ENCODE data around the gene GRM8. TPM values are rescaled to one million over a fixed set of nuclear protein-coding genes. Genes with fewer than 3 reads are reported as not detected.

GRM8 gene
- total RNA-seq, 4 donors from 2014 or later: 1.0 to 5.0 TPM; not detected in 2

DNA sequence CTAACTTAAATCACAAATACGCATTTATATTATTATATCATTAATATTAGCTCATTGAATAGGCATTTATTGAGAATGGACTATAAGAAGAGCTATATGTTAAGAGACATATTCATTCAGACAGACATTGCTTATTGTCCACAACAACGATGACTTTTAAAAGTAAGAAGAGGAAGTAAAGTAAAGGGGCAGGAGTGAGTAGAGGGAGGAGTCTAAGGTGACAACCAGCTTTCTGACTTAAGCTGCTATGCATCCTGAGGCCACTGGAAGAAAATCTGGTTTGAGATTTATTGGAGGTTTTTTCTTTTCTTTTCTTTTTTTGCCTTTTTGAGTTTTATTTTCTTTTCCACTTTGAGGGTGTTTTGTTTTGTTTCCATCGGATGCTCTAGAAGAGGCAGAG is 723.5 kb downstream of the GRM8 start:
- no peaks in the 10 kb centered on the region for H3K9me3 ChIP-seq
- no peaks in the 10 kb centered on the region for H3K36me3 ChIP-seq
- DNase-seq: no peak
- no peak for TF ChIP-seq POLR2A (IDR thresholded peaks at IDR 0.05)
- TF ChIP-seq, protein P1, sequence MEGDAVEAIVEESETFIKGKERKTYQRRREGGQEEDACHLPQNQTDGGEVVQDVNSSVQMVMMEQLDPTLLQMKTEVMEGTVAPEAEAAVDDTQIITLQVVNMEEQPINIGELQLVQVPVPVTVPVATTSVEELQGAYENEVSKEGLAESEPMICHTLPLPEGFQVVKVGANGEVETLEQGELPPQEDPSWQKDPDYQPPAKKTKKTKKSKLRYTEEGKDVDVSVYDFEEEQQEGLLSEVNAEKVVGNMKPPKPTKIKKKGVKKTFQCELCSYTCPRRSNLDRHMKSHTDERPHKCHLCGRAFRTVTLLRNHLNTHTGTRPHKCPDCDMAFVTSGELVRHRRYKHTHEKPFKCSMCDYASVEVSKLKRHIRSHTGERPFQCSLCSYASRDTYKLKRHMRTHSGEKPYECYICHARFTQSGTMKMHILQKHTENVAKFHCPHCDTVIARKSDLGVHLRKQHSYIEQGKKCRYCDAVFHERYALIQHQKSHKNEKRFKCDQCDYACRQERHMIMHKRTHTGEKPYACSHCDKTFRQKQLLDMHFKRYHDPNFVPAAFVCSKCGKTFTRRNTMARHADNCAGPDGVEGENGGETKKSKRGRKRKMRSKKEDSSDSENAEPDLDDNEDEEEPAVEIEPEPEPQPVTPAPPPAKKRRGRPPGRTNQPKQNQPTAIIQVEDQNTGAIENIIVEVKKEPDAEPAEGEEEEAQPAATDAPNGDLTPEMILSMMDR (IDR thresholded peaks at IDR 0.05): no peak
- no peaks in the 10 kb centered on the region for H3K27me3 ChIP-seq
- no peaks in the 10 kb centered on the region for H3K4me1 ChIP-seq
- no peak overlapping the region for H3K4me3 ChIP-seq
- no peak overlapping the region for H3K27ac ChIP-seq

DNA sequence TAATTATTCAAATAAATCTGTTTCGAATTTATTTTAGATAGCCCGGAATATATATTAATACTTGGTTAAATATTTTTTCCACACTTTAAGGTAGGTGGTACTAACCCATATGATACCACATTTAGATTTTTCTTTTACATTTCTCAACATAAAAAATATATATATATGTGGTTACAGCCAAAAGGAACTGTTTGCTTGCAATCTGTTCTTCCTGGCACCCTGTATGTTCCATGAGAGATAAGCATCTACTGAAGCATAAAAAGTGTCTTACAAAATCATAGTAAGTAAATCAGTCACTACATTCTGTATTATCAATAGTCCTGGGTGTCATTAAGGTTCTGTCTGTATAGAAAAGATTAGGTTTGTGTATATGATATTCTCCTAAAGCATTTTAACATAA is 726.8 kb downstream of the GRM8 start:
- TF ChIP-seq, protein P1 (IDR thresholded peaks at IDR 0.05): no peak
- no peak for TF ChIP-seq POLR2A (IDR thresholded peaks at IDR 0.05)
- no peak for DNase-seq
- no peaks in the 10 kb centered on the region for H3K36me3 ChIP-seq

DNA sequence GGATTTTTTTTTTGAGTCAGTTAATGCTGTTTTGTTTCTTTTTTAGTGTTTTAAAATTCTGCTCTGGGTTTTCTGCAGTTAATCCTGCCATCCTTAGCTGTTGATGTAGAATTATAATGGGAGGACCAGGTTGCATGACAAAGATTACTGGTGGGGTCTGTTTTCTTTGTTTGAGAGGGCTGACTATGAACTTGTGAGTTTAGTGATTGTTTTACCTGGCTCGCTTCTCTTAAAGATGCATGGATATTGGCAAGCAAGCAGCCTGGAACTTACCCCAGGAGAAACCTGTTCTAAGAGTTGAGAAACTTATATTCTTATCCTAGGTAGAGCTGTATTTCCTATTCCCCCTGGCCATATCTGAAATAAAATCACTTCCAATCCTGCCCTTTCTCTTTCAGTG is 727.8 kb downstream of the GRM8 start:
- H3K4me3 ChIP-seq: no peak overlapping the region
- no peaks in the 10 kb centered on the region for H3K4me1 ChIP-seq
- no peaks in the 10 kb centered on the region for H3K36me3 ChIP-seq
- TF ChIP-seq, protein P1 (IDR thresholded peaks at IDR 0.05): no peak
- no peak for TF ChIP-seq POLR2A (IDR thresholded peaks at IDR 0.05)
- H3K9me3 ChIP-seq: no peaks in the 10 kb centered on the region
- no peak for DNase-seq
- H3K27ac ChIP-seq: no peak overlapping the region
- no peaks in the 10 kb centered on the region for H3K27me3 ChIP-seq

More for the DNA sequence above, 726.8 kb downstream of the GRM8 start:
- H3K4me3 ChIP-seq: no peak overlapping the region
- H3K4me1 ChIP-seq: no peaks in the 10 kb centered on the region
- no peaks in the 10 kb centered on the region for H3K27me3 ChIP-seq
- no peaks in the 10 kb centered on the region for H3K9me3 ChIP-seq
- H3K27ac ChIP-seq: no peak overlapping the region

DNA sequence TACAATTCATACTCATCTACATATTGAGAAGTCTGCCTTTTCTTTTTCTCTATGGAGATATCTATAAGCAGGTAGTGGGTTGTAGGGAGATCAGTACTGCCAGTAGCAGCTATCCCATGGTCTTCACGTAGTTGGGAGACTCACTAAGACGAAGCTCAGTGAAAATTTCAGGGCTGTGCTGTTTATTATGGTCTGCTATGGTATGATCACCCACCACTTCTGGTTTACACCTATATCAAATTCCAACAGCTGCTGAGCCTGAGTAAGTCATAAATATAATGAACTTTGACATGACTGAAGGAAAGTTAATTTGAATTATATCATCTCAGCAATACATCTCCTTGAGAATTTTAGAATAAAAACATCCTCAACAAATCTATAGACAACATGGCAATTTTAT is 741.7 kb downstream of the GRM8 start:
- H3K4me1 ChIP-seq: no peaks in the 10 kb centered on the region
- no peak overlapping the region for H3K4me3 ChIP-seq
- DNase-seq: no peak
- H3K36me3 ChIP-seq: no peaks in the 10 kb centered on the region
- TF ChIP-seq, protein P1 (IDR thresholded peaks at IDR 0.05): no peak
- no peak for TF ChIP-seq POLR2A (IDR thresholded peaks at IDR 0.05)
- no peaks in the 10 kb centered on the region for H3K27me3 ChIP-seq
- H3K27ac ChIP-seq: no peak overlapping the region
- no peaks in the 10 kb centered on the region for H3K9me3 ChIP-seq

DNA sequence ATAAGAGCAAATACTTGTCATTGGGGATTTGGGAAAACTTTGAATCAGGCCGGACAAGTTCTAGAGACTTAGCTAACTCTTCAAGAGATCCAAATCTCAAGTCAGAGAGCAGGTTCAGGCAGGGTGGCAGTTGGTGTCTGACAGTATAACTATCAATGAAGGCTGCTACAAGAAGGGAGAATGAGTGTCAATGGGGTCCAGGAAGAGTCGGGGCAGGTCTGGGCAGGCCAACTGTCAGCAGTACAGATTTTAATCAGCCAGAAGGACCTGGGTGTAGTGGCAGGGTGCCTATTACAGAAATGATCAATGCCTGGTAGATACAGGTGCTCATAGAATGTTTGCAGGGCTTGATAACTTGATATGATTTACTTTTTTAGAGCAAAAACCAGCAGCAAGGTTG is 751.1 kb downstream of the GRM8 start:
- no peak for DNase-seq
- Histone ChIP-seq H3K36me3 (no peaks in the 10 kb centered on the region), H3K27ac (no peak overlapping the region), H3K4me3 (no peak overlapping the region), H3K4me1 (no peaks in the 10 kb centered on the region), H3K27me3 (no peaks in the 10 kb centered on the region), H3K9me3 (peaks cover 0 to 3% (median 0%) of the 10 kb centered on the region in 4 donors)
- no peak for TF ChIP-seq POLR2A (IDR thresholded peaks at IDR 0.05)

DNA sequence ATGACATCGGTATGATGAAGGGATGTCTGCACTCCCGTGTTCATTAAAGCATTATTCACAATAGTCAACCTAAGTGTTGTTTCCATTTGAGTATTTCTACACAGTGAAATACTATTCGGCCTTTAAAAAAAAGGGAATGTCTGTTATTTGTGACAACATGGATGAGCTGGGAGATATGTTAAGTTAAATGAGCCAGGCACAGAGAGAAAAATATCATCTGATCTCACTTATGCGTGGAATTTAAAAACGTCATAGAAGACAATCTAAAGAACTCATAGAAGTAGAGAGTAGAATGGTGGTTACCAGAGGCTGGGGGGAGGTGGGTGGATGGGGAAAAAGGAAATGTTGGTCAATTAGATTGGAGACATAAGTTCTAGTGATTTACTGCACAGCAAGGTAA is 753.3 kb downstream of the GRM8 start:
- Histone ChIP-seq H3K27me3 (no peaks in the 10 kb centered on the region), H3K4me3 (no peak overlapping the region), H3K9me3 (peaks cover 0 to 3% (median 0%) of the 10 kb centered on the region in 4 donors), H3K36me3 (no peaks in the 10 kb centered on the region), H3K27ac (no peak overlapping the region), H3K4me1 (no peaks in the 10 kb centered on the region)
- TF ChIP-seq, protein P1 (IDR thresholded peaks at IDR 0.05): no peak
- no peak for TF ChIP-seq POLR2A (IDR thresholded peaks at IDR 0.05)
- DNase-seq: no peak
